ENCODE data around the gene SUPT4H1. TPM values are rescaled to one million over a fixed set of nuclear protein-coding genes. Genes with fewer than 3 reads are reported as not detected.
A peak's percentile ranks its signal among the peaks of the same experiment; 100 is the strongest.

SUPT4H1 gene
- total and polyA plus RNA-seq, 9 of the 15 experiments (the other 6 are each of a cell fraction or from before 2014, with no cell fraction given) = 62.1 to 320 (median 117) TPM

DNA sequence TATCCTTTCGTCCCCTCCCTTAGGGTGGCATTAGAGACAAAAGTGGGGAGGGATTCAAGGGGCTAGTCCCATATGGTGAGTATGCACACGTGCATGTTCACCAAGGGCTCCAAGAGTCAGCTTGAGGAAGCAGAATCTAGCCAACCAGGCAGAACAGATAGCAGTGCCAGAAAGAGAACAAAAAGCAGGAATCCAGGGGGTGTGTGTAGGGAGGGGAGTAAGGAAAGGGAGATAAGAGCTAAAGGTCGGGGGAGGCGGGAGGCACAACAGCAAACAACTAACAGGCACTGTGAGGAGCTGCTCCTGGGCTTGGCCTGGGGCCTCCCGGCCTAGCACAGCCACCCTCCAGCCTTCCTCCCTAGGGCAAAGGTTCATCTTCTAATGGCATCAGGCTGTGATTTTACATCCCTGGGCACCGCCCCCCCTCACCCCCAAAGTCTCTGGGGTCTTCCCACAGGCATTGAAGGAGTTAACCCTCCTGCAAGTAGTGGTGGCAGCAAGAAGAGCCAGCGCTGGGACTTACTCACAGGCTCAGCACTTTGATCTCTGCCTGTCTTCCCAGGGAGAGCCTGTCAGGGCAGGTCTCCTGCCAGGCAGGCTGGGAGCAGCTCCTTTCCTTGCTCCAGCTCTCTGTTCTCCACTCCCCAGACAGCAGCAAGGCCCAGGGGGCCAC lies 12.4 kb upstream of the SUPT4H1 start (continued):
- TF ChIP-seq, protein P1, sequence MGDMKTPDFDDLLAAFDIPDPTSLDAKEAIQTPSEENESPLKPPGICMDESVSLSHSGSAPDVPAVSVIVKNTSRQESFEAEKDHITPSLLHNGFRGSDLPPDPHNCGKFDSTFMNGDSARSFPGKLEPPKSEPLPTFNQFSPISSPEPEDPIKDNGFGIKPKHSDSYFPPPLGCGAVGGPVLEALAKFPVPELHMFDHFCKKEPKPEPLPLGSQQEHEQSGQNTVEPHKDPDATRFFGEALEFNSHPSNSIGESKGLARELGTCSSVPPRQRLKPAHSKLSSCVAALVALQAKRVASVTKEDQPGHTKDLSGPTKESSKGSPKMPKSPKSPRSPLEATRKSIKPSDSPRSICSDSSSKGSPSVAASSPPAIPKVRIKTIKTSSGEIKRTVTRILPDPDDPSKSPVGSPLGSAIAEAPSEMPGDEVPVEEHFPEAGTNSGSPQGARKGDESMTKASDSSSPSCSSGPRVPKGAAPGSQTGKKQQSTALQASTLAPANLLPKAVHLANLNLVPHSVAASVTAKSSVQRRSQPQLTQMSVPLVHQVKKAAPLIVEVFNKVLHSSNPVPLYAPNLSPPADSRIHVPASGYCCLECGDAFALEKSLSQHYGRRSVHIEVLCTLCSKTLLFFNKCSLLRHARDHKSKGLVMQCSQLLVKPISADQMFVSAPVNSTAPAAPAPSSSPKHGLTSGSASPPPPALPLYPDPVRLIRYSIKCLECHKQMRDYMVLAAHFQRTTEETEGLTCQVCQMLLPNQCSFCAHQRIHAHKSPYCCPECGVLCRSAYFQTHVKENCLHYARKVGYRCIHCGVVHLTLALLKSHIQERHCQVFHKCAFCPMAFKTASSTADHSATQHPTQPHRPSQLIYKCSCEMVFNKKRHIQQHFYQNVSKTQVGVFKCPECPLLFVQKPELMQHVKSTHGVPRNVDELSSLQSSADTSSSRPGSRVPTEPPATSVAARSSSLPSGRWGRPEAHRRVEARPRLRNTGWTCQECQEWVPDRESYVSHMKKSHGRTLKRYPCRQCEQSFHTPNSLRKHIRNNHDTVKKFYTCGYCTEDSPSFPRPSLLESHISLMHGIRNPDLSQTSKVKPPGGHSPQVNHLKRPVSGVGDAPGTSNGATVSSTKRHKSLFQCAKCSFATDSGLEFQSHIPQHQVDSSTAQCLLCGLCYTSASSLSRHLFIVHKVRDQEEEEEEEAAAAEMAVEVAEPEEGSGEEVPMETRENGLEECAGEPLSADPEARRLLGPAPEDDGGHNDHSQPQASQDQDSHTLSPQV (IDR thresholded peaks at IDR 0.05) = peak; percentile 83; the same call in 1 of the 2 replicates
- TF ChIP-seq CXXC5 (CRISPR knock-in tag; IDR thresholded peaks at IDR 0.05) (peak; percentile 51; the same call in 1 of the 2 replicates), MTA3 (IDR thresholded peaks at IDR 0.05; ENCODE audit: borderline replicate concordance) (0 out of 2 replicates have a peak, but pooled peaks have one; percentile 76), HES1 (IDR thresholded peaks at IDR 0.05; ENCODE audit: low read depth) (peak; percentile 53; the same call in 1 of the 2 replicates), SMARCC2 (IDR thresholded peaks at IDR 0.05; ENCODE audit: low read depth) (peak; percentile 68), ZNF274 (IDR thresholded peaks at IDR 0.05; ENCODE audit: borderline replicate concordance, low read depth, low read length) (no peak), HLTF (IDR thresholded peaks at IDR 0.05) (peak; percentile 89), ESRRB (CRISPR knock-in tag; IDR thresholded peaks at IDR 0.05; ENCODE audit: borderline replicate concordance) (no peak), KDM4B (IDR thresholded peaks at IDR 0.05; ENCODE audit: borderline replicate concordance in 2 of 2, low read depth in 1 of 2) (0 out of 4 replicates have a peak, but pooled peaks of 1 of the 2 experiments have one; percentile 2), ZC3H8 (IDR thresholded peaks at IDR 0.05) (0 out of 2 replicates have a peak, but pooled peaks have one; percentile 28), IFI16 (CRISPR knock-in tag; IDR thresholded peaks at IDR 0.05) (peak; percentile 24; the same call in 1 of the 2 replicates), TBP (optimal IDR thresholded peaks at IDR 0.05; ENCODE audit: low read depth, low read length) (peak; percentile 42)
- TF ChIP-seq, protein P2, sequence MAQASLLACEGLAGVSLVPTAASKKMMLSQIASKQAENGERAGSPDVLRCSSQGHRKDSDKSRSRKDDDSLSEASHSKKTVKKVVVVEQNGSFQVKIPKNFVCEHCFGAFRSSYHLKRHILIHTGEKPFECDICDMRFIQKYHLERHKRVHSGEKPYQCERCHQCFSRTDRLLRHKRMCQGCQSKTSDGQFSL (CRISPR knock-in tag; IDR thresholded peaks at IDR 0.05) = no peak
- TF ChIP-seq, protein P2 (tag; IDR thresholded peaks at IDR 0.05) = no peak
- TF ChIP-seq, protein P3, sequence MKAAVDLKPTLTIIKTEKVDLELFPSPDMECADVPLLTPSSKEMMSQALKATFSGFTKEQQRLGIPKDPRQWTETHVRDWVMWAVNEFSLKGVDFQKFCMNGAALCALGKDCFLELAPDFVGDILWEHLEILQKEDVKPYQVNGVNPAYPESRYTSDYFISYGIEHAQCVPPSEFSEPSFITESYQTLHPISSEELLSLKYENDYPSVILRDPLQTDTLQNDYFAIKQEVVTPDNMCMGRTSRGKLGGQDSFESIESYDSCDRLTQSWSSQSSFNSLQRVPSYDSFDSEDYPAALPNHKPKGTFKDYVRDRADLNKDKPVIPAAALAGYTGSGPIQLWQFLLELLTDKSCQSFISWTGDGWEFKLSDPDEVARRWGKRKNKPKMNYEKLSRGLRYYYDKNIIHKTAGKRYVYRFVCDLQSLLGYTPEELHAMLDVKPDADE (conservative IDR thresholded peaks at IDR 0.05; ENCODE audit: control insufficient read depth, low read depth, low read length) = 0 out of 2 replicates have a peak, but pooled peaks have one; percentile 30
- TF ChIP-seq, protein P4, sequence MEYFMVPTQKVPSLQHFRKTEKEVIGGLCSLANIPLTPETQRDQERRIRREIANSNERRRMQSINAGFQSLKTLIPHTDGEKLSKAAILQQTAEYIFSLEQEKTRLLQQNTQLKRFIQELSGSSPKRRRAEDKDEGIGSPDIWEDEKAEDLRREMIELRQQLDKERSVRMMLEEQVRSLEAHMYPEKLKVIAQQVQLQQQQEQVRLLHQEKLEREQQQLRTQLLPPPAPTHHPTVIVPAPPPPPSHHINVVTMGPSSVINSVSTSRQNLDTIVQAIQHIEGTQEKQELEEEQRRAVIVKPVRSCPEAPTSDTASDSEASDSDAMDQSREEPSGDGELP (CRISPR knock-in tag; IDR thresholded peaks at IDR 0.05; ENCODE audit: borderline replicate concordance) = peak; percentile 45; the same call in 1 of the 2 replicates
- TF ChIP-seq, protein P5, sequence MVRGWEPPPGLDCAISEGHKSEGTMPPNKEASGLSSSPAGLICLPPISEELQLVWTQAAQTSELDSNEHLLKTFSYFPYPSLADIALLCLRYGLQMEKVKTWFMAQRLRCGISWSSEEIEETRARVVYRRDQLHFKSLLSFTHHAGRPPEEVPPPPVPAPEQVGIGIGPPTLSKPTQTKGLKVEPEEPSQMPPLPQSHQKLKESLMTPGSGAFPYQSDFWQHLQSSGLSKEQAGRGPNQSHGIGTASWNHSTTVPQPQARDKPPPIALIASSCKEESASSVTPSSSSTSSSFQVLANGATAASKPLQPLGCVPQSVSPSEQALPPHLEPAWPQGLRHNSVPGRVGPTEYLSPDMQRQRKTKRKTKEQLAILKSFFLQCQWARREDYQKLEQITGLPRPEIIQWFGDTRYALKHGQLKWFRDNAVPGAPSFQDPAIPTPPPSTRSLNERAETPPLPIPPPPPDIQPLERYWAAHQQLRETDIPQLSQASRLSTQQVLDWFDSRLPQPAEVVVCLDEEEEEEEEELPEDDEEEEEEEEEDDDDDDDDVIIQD (CRISPR knock-in tag; IDR thresholded peaks at IDR 0.05) = no peak
